ENCODE measurements around the gene ZDHHC1.
"Not testable (repeated sequence)": the region's sequence is repeated elsewhere in the genome, so short reads cannot be mapped to it uniquely, and the experiment has no call there.

Gene ZDHHC1

GRCh38 chr16:67392301-67393059 is 23.8 kb downstream of the ZDHHC1 start:
- DNase-seq, result no peak

- no peak for DNase-seq
These were observed 24.6 kb downstream of the ZDHHC1 start for GRCh38 chr16:67391424-67392300.

- DNase-seq, result no peak
These were observed 25.4 kb downstream of the ZDHHC1 start for GRCh38 chr16:67390816-67391423.

- DNase-seq, result no peak
These were observed 26.1 kb downstream of the ZDHHC1 start for GRCh38 chr16:67389911-67390815.

GRCh38 chr16:67388591-67388990 is 27.7 kb downstream of the ZDHHC1 start:
- peak; percentile 40 for DNase-seq

- DNase-seq, result peak; percentile 21
These were observed 28.1 kb downstream of the ZDHHC1 start for GRCh38 chr16:67388191-67388590.

- DNase-seq, result no peak
These were observed 28.7 kb downstream of the ZDHHC1 start for GRCh38 chr16:67387479-67388079.

- no peak for DNase-seq
These were observed 29.3 kb downstream of the ZDHHC1 start for GRCh38 chr16:67386861-67387455.

- DNase-seq, result no peak
These were observed 31.3 kb downstream of the ZDHHC1 start for GRCh38 chr16:67384778-67385510.

GRCh38 chr16:67383284-67383683 is 33.0 kb downstream of the ZDHHC1 start:
- DNase-seq, result peak; percentile 2

GRCh38 chr16:67378642-67379041 is 37.6 kb downstream of the ZDHHC1 start:
- DNase-seq, result no peak

GRCh38 chr16:67376012-67376411 is 40.3 kb downstream of the ZDHHC1 start:
- DNase-seq, result not testable (repeated sequence)

- no peak for DNase-seq
These were observed 43.6 kb downstream of the ZDHHC1 start for GRCh38 chr16:67372664-67373063.

GRCh38 chr16:67370661-67371060 is 45.6 kb downstream of the ZDHHC1 start:
- DNase-seq, result no peak

GRCh38 chr16:67364600-67365235 is 51.6 kb downstream of the ZDHHC1 start:
- no peak for DNase-seq

GRCh38 chr16:67361038-67361437 is 55.2 kb downstream of the ZDHHC1 start:
- DNase-seq, result no peak

- DNase-seq, result not testable (repeated sequence)
These were observed 56.6 kb downstream of the ZDHHC1 start for GRCh38 chr16:67359540-67360269.

GRCh38 chr16:67357561-67357960 is 58.7 kb downstream of the ZDHHC1 start:
- no peak for DNase-seq

- DNase-seq, result no peak
These were observed 59.9 kb downstream of the ZDHHC1 start for GRCh38 chr16:67356396-67356795.

- not testable (repeated sequence) for DNase-seq
These were observed 63.8 kb downstream of the ZDHHC1 start for GRCh38 chr16:67352463-67352862.
